HG03066 (cell line): ENCODE measurements around the gene CAP2.
"Not testable (repeated sequence)": the region's sequence is repeated elsewhere in the genome, so short reads cannot be mapped to it uniquely, and the experiment has no call there.

ENCODE experiments used
- ATAC-seq: cut with Tn5 transposase; IDR thresholded peaks from one replicate; pipeline ENCODE4 v1.9.1; 2021; ENCODE audit warnings: low read depth; ENCODE audit not compliant: unreplicated experiment

CAP2 gene

DNA sequence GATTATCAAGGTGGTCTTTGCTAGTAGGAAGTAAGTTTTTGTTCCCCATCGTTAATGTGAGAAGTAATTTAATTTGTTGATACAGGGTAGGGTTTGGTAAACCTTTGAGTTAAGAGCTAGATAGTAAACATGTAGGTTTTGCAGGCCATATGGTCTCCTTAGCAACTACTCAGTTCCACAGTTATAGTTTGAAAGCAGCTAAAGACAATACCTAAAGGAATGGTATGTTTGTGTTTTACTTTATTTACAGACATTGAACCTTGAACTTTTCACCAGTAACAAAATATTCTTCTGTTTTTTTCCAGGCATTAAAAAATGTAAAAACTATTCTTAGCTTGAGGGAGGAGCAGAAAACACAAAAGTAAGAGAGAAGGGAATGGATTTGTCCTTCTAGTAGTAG is 1.7 kb downstream of the CAP2 start:
- no peak for ATAC-seq

- ATAC-seq = no peak
Measured at GRCh38 chr6:17396256-17396655, 2.9 kb downstream of the CAP2 start.

GRCh38 chr6:17397764-17398194 is 4.4 kb downstream of the CAP2 start:
- ATAC-seq = no peak

GRCh38 chr6:17405181-17405943 is 12.0 kb downstream of the CAP2 start:
- ATAC-seq = not testable (repeated sequence)

DNA sequence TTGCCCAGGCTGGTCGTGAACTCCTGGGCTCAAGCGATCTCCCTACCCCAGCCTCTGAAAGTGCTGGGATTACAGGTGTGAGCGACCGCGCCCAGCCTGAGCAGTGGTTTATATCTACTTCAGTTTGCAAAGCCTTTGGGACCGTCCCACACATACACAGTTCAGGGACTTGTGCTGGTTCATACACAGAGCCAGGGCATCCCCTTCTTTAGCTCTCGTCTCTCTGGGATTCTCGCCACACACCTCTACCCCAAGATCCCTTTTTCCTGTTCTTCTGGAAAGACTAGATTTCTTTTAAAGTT is 12.5 kb downstream of the CAP2 start:
- no peak for ATAC-seq

DNA sequence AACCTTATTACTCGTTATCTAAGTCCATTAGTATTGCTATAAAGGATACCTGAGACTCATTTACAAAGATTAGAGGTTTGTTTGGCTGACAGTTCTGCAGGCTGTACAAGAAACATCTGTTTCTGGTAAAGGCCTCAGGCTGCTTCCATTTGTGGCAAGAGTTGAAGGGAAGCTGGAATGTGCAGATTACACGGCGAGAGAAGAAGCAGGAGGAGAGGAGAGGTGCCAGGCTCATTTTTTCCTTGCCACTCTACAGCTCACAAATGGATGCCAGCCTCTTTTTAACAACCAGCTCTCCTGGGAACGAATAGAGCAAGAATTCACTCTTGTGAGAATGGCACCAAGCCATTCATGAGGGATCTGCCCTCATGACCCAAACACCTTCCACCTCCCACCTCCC is 14.7 kb downstream of the CAP2 start:
- no peak for ATAC-seq

- ATAC-seq = no peak
Measured at GRCh38 chr6:17410281-17410680, 16.9 kb downstream of the CAP2 start.

- no peak for ATAC-seq
Measured at GRCh38 chr6:17413313-17413750, 19.9 kb downstream of the CAP2 start.

GRCh38 chr6:17414395-17414794 is 21.0 kb downstream of the CAP2 start:
- not testable (repeated sequence) for ATAC-seq

DNA sequence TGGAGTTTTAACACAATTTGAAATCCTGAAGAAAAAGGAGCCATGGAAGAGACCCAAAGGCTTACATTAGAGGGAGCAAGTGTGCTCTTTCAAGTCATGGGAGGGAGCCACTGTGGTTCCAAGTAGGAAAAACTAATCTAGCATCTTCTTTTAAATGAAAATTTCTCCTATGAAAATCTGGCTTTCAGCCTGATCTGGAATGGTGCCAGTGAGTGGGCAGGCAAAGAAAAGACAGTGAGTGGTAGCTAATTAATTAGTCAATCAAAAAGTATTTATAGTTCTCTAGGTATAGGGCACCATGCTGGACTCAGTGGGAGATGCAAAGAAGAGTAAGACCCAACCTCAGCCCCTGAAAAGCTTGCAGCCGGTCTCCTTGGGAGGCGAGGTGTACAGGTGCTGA is 21.9 kb downstream of the CAP2 start:
- ATAC-seq = no peak

GRCh38 chr6:17416806-17417205 is 23.4 kb downstream of the CAP2 start:
- no peak for ATAC-seq

DNA sequence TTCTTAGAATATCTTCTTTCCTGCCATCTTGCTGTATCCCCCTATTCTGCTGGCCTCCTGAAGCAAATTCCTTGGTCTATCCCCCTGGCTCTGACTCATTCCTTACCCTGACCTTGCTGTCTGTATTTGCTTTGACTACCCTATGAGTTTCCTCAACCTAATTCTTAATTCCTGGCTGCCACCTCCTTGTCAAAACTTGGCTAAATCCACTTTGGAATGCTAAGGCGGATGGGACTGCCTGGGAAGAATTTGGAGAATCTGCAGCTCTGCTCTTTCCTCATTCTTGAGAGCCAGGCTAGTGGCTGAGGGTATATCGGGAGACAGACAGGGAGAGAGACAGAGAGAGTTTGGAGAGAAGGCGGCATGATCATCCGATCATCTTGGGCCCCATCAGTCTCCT is 24.4 kb downstream of the CAP2 start:
- ATAC-seq = no peak

GRCh38 chr6:17418281-17419188 is 25.1 kb downstream of the CAP2 start:
- ATAC-seq = no peak

- no peak for ATAC-seq
Measured at GRCh38 chr6:17419189-17419575, 25.8 kb downstream of the CAP2 start.

DNA sequence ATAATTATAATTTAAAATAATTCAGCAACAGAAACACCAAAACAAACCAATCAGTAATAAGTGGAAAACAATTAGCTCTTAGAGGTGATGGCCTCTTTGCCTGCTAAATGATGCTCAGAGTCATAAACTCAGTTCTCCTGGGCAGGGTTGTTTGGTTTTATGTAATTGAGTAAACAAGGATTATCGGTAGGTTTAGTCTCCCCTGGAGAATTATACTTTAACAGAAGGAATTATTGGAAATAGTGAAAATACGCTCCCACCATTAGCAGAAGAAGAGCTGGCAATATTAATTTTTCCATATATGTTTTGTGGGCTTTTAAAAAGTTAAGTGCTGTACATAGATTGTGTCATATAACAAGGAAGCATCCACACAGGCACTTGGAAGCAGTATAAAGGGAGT is 27.0 kb downstream of the CAP2 start:
- no peak for ATAC-seq

DNA sequence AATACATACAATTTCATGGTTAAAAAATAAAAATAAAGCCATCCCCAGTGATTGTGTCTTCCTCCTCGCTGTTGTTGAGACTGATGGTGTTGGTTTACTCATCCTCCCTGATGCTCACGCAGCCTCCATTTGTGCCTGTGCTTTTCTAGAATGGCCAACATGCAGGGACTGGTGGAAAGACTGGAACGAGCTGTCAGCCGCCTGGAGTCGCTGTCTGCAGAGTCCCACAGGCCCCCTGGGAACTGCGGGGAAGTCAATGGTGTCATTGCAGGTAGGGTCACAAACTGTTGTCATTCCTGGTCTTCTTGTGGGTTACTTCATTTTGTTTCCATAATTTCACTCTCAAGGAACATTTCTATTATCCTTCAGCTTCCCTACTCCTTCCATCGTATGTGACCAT is 28.0 kb downstream of the CAP2 start:
- no peak for ATAC-seq

GRCh38 chr6:17423026-17423425 is 29.6 kb downstream of the CAP2 start:
- no peak for ATAC-seq

- ATAC-seq = no peak
Measured at GRCh38 chr6:17427062-17427461, 33.7 kb downstream of the CAP2 start.

DNA sequence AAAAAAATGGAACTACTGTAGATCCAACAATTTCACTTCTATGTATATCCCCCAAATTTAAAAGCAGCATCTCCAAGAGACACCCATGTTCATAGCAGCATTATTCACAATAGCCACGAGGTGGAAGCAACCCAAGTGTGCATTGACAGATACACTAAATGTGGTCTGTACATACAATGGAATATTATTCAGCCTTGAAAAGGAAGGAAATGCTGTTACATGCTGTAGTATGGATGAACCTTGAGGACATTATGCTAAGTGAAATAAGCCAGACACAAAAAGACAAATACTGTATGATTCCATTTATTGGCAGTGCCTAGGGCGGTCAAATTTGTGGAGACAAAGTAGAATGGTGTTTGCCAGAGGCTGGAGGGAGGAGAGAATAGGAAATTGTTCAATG is 34.2 kb downstream of the CAP2 start:
- ATAC-seq = no peak

DNA sequence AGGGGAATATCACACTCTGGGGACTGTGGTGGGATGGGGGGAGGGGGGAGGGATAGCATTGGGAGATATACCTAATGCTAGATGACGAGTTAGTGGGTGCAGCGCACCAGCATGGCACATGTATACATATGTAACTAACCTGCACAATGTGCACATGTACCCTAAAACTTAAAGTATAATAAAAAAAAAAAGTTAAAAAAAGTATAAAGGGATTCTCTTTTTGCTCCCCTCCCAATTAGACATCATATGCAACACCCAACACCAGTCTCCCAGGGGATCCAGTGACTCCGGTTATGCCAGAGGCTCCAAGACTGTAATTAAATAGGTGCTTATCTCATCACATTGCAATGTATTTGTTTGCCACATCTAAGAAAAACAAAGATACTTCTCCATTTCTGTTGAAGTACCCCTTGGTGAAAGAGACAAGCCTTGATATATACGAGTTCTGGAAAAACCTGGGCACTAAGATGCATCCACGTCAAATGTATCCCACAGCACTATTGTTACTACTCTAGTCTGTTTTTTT is 35.3 kb downstream of the CAP2 start:
- ATAC-seq = not testable (repeated sequence)

- ATAC-seq = no peak
Measured at GRCh38 chr6:17429383-17430061, 36.1 kb downstream of the CAP2 start.
